Panc1 (cell line): Measurements from ENCODE around the gene DPP7. TPM values are rescaled to one million over a fixed set of nuclear protein-coding genes. Genes with fewer than 3 reads are reported as not detected.

Source experiments
- ATAC-seq: fragments of 200-7000 bp; cut with Tn5 transposase; 2 replicates; pipeline ENCODE4 v1.9.1; 2020; ENCODE audit warnings: mild to moderate bottlenecking, moderate library complexity
- BruUV-seq: library from RNA; stranded (reverse); fragments of 400-500 nt; replicated peaks from 2 replicates; lab custom pipeline; 2021; lab: Mats Ljungman, UMichigan
- CTCF ChIA-PET: fragments of 300-600 bp; sonication (Branson Sonifier 250); formaldehyde crosslinking; loops from one replicate; lab custom pipeline; 2022; ENCODE audit warnings: antibody characterized with exemption; lab: Charles Lee
- POLR2A ChIA-PET: fragments of 300-600 bp; sonication (Branson Sonifier 250); formaldehyde crosslinking; loops from one replicate; lab custom pipeline; 2022; ENCODE audit warnings: antibody characterized with exemption; lab: Charles Lee
- DNase-seq: peaks from one replicate; pipeline ENCODE4 v3.0.0-alpha.2; 2010; ENCODE audit warnings: low read depth, low spot score
- H3K27ac ChIP-seq: 2 replicates; pipeline ENCODE4 v1.5.1; 2011; ENCODE audit warnings: mild to moderate bottlenecking, low read length, inconsistent platforms
- H3K27me3 ChIP-seq: fragments of 200-500 bp; sonication (Bioruptor generic); 2 replicates; pipeline ENCODE4 v1.6.0; 2014; ENCODE audit warnings: low read length, inconsistent platforms; ENCODE audit not compliant: control insufficient read depth, insufficient read depth
- H3K36me3 ChIP-seq: fragments of 200-500 bp; sonication (Bioruptor generic); 2 replicates; pipeline ENCODE4 v1.5.1; 2014; ENCODE audit warnings: inconsistent platforms, mild to moderate bottlenecking, low read length, moderate library complexity; ENCODE audit not compliant: control insufficient read depth, insufficient read depth
- H3K4me1 ChIP-seq: 2 replicates; pipeline ENCODE4 v1.5.1; 2011; ENCODE audit warnings: inconsistent platforms, mild to moderate bottlenecking, low read length, moderate library complexity; ENCODE audit not compliant: control insufficient read depth, insufficient read depth
- H3K4me3 ChIP-seq, 2 experiments: 2 replicates each; pipeline ENCODE4 v1.5.1; 2011 to 2012; ENCODE audit warnings: low read depth in 2 of 2, low read length in 2 of 2, mild to moderate bottlenecking in 2 of 2, inconsistent platforms in 1 of 2, moderate library complexity in 1 of 2
- H3K9me3 ChIP-seq: fragments of 200-500 bp; sonication (Bioruptor generic); 2 replicates; pipeline ENCODE4 v1.5.1; 2014; ENCODE audit warnings: low read depth, mild to moderate bottlenecking, inconsistent platforms, low read length, moderate library complexity; ENCODE audit not compliant: control insufficient read depth, insufficient read depth
- POLR2AphosphoS5 ChIP-seq: IDR thresholded peaks from 2 replicates; pipeline ENCODE4 v1.6.1; 2012; ENCODE audit warnings: mild to moderate bottlenecking, low read depth, low read length, moderate library complexity
- SIN3A ChIP-seq: IDR thresholded peaks from 2 replicates; pipeline ENCODE4 v1.6.1; 2012; ENCODE audit warnings: low read depth, mild to moderate bottlenecking, low read length, moderate library complexity, borderline replicate concordance; ENCODE audit not compliant: insufficient read depth
- TCF7L2 ChIP-seq: IDR thresholded peaks from 2 replicates; pipeline ENCODE4 v1.6.1; 2011; ENCODE audit warnings: mild to moderate bottlenecking, low read depth, low read length, inconsistent platforms
- in situ Hi-C: cut with HindIII; loops from 2 replicates; pipeline ENCODE4 v1.10.0; 2016; ENCODE audit warnings: low sequenced_read_pairs, low pct_unique_long_range_greater_than_20kb
- intact Hi-C: fragments of 100-400 bp; cut with micrococcal nuclease; formaldehyde crosslinking; loops from one replicate; pipeline ENCODE4 v1.10.0; 2022; ENCODE audit not compliant: unreplicated experiment
- total RNA-seq: library from RNA; stranded (reverse); gene quantifications from one replicate; pipeline ENCODE4 v1.2.1, GENCODE V29; 2021; ENCODE audit not compliant: unreplicated experiment
- TF ChIP-seq, protein P1 (sequence below), 2 experiments: IDR thresholded peaks; 2 replicates each; pipeline ENCODE4 v1.6.1; 2011 to 2012; ENCODE audit warnings: low read depth in 2 of 2, control low read depth in 1 of 2, low read length in 1 of 2, mild to moderate bottlenecking in 1 of 2, moderate library complexity in 1 of 2; ENCODE audit not compliant: insufficient read depth in 1 of 2
- TF ChIP-seq, protein P2 (sequence below): fragments of 450-650 bp; IDR thresholded peaks from 2 replicates; pipeline ENCODE4 v1.5.1; 2017; ENCODE audit warnings: mild to moderate bottlenecking

The DPP7 gene
- total RNA-seq, 1 experiment from 2014 or later: 236 TPM

DNA sequence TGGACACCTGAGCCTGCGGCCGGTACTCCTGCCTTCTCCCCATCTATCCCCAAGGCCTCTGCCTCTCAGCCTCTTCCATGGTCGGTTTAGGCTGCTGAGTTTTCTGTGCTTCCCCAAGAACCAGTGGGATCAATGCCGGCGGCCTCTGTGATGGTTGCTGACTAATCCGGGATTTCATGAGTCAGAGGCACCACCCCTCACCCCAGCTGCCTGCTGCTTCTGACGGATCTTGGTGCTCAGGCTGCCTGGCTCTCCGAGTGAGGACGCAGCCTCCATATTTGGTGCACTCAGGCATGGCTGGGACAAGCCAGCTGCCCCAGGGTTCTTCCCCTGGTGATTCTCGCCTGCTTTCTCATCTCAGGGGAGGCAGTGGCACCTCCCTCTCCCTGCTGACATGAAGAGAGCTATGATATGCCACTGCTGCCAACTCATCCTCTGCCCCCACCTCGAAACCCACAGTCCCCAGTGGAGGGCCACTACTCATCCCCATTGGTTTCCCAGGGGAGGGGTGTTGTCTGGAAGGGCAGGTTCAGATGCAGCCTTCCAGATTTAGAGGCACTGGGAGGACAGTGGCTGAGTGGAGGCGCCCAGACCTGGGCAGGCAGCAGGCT lies 31.0 kb downstream of the DPP7 start:
- H3K4me3 ChIP-seq: no peak overlapping the region
- H3K4me1 ChIP-seq: peaks cover 40% of the 10 kb centered on the region
- H3K36me3 ChIP-seq: no peaks in the 10 kb centered on the region; the same call in 1 of the 2 replicates
- BruUV-seq: no TSS peak
- POLR2A ChIA-PET: no interaction called here
- TF ChIP-seq, protein P1, sequence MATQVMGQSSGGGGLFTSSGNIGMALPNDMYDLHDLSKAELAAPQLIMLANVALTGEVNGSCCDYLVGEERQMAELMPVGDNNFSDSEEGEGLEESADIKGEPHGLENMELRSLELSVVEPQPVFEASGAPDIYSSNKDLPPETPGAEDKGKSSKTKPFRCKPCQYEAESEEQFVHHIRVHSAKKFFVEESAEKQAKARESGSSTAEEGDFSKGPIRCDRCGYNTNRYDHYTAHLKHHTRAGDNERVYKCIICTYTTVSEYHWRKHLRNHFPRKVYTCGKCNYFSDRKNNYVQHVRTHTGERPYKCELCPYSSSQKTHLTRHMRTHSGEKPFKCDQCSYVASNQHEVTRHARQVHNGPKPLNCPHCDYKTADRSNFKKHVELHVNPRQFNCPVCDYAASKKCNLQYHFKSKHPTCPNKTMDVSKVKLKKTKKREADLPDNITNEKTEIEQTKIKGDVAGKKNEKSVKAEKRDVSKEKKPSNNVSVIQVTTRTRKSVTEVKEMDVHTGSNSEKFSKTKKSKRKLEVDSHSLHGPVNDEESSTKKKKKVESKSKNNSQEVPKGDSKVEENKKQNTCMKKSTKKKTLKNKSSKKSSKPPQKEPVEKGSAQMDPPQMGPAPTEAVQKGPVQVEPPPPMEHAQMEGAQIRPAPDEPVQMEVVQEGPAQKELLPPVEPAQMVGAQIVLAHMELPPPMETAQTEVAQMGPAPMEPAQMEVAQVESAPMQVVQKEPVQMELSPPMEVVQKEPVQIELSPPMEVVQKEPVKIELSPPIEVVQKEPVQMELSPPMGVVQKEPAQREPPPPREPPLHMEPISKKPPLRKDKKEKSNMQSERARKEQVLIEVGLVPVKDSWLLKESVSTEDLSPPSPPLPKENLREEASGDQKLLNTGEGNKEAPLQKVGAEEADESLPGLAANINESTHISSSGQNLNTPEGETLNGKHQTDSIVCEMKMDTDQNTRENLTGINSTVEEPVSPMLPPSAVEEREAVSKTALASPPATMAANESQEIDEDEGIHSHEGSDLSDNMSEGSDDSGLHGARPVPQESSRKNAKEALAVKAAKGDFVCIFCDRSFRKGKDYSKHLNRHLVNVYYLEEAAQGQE (IDR thresholded peaks at IDR 0.05; ENCODE audit: insufficient read depth in 1 of 2, low read depth in 2 of 2, low read length in 1 of 2): no peak
- TF ChIP-seq POLR2AphosphoS5 (no peak), SIN3A (no peak), TCF7L2 (peak; percentile 95)
- TF ChIP-seq, protein P2, sequence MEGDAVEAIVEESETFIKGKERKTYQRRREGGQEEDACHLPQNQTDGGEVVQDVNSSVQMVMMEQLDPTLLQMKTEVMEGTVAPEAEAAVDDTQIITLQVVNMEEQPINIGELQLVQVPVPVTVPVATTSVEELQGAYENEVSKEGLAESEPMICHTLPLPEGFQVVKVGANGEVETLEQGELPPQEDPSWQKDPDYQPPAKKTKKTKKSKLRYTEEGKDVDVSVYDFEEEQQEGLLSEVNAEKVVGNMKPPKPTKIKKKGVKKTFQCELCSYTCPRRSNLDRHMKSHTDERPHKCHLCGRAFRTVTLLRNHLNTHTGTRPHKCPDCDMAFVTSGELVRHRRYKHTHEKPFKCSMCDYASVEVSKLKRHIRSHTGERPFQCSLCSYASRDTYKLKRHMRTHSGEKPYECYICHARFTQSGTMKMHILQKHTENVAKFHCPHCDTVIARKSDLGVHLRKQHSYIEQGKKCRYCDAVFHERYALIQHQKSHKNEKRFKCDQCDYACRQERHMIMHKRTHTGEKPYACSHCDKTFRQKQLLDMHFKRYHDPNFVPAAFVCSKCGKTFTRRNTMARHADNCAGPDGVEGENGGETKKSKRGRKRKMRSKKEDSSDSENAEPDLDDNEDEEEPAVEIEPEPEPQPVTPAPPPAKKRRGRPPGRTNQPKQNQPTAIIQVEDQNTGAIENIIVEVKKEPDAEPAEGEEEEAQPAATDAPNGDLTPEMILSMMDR: no peak
- intact Hi-C loops (no loop called here), in situ Hi-C loops (no loop called here)
- peak overlapping the region; percentile 65 for H3K27ac ChIP-seq
- ATAC-seq (peak; percentile 58), DNase-seq (peak; percentile 73)
- CTCF ChIA-PET: interaction anchor here (0.6 kb wide), 1 partner anchor 13 kb away, joined by 3 read pairs; the partner anchor contains the start of gene SAPCD2
- H3K9me3 ChIP-seq: no peaks in the 10 kb centered on the region
- H3K27me3 ChIP-seq: no peaks in the 10 kb centered on the region

DNA sequence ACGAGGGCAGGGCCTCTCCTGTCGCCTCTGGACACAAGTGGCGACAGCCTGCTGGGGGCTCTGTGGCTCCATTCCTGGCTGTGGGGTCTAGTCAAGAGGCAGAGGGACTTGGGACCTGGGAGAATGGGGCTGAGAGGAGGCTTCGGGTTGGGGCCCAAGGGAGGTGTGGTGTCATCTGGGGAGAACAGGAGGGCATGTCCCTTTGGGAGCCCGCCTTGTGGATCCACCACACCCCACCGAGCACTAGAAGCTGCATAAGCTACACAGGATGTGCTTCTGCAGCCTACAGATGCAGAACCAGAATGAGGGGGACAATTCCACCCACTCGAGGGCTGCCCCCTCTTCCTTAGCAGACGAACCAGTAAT lies 31.6 kb downstream of the DPP7 start:
- CTCF ChIA-PET: interaction anchor here (0.6 kb wide), 1 partner anchor 12 kb away, joined by 3 read pairs; the partner anchor contains the start of gene SAPCD2
- no peaks in the 10 kb centered on the region; the same call in 1 of the 2 replicates for H3K36me3 ChIP-seq
- peak overlapping the region; percentile 65 for H3K27ac ChIP-seq
- DNase-seq (no peak), ATAC-seq (no peak)
- no peaks in the 10 kb centered on the region for H3K9me3 ChIP-seq
- POLR2A ChIA-PET: no interaction called here
- H3K27me3 ChIP-seq: no peaks in the 10 kb centered on the region
- H3K4me3 ChIP-seq: no peak overlapping the region
- in situ Hi-C loops: no loop called here
- H3K4me1 ChIP-seq: peaks cover 36% of the 10 kb centered on the region
- TF ChIP-seq, protein P1 (IDR thresholded peaks at IDR 0.05; ENCODE audit: insufficient read depth in 1 of 2, low read depth in 2 of 2, low read length in 1 of 2): no peak
- TF ChIP-seq, protein P2: no peak
- TF ChIP-seq POLR2AphosphoS5: no peak
- no peak for TF ChIP-seq TCF7L2
- no peak for TF ChIP-seq SIN3A
- BruUV-seq: no TSS peak
- intact Hi-C loops: no loop called here
